NT2/D1 (cell line): Measurements from ENCODE around the gene ACADSB.

Experiments used
- DNase-seq: peaks from one replicate; pipeline ENCODE4 v3.0.0-alpha.2; 2011; ENCODE audit warnings: low read depth, low spot score
- H3K27me3 ChIP-seq: 2 replicates; pipeline ENCODE4 v1.6.0; 2011; ENCODE audit warnings: mild to moderate bottlenecking; ENCODE audit not compliant: insufficient read length, insufficient read depth
- H3K36me3 ChIP-seq: 2 replicates; pipeline ENCODE4 v1.6.1; 2011; ENCODE audit warnings: mild to moderate bottlenecking, low read length, mixed read lengths; ENCODE audit not compliant: insufficient read depth, insufficient read length
- H3K4me1 ChIP-seq: 2 replicates; pipeline ENCODE4 v1.5.1; 2011; ENCODE audit not compliant: insufficient read depth, insufficient read length
- H3K4me3 ChIP-seq: 2 replicates; pipeline ENCODE4 v1.5.1; 2011; ENCODE audit warnings: low read depth; ENCODE audit not compliant: insufficient read length
- H3K9ac ChIP-seq: 2 replicates; pipeline ENCODE4 v1.6.0; 2011; ENCODE audit warnings: low read depth; ENCODE audit not compliant: insufficient read length
- H3K9me3 ChIP-seq: 2 replicates; pipeline ENCODE4 v1.5.1; 2011; ENCODE audit warnings: mild to moderate bottlenecking, low read length; ENCODE audit not compliant: insufficient read depth
- SUZ12 ChIP-seq: IDR thresholded peaks from 2 replicates; pipeline ENCODE4 v1.6.1; 2011; ENCODE audit not compliant: insufficient read length, insufficient read depth; ENCODE audit errors: extremely low read depth
- YY1 ChIP-seq: IDR thresholded peaks from 2 replicates; pipeline ENCODE4 v1.6.1; 2011; ENCODE audit not compliant: insufficient read length, insufficient read depth
- ZNF274 ChIP-seq: IDR thresholded peaks from 2 replicates; pipeline ENCODE4 v1.6.1; 2011; ENCODE audit warnings: mild to moderate bottlenecking, low read depth, low read length

The ACADSB gene

DNA sequence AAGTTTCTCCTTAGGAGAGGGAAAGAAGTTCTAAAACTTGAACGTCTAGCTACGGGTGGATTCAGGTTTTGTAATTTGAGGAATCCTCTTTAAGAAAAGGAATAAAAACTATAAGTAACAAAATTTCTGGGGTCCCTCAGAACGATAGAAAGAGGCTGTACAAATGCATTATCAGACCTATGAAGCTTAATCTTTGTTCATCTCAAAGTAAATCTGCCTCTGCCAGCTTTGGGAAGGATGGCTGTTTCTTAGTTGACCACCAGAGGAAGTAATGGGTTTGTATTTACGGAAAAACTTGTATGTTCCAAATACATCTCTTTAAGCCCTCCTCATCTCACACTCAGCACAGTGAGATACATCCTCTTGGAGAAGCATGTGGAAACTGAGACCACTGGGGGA, 27.7 kb upstream of the ACADSB start:
- Histone ChIP-seq H3K4me3 (peak overlapping the region; percentile 58), H3K9ac (peak overlapping the region; percentile 56), H3K9me3 (no peaks in the 10 kb centered on the region), H3K4me1 (no peaks in the 10 kb centered on the region), H3K36me3 (peaks cover 14% of the 10 kb centered on the region), H3K27me3 (no peaks in the 10 kb centered on the region)
- TF ChIP-seq ZNF274: no peak
- no peak for TF ChIP-seq SUZ12
- no peak for TF ChIP-seq YY1
- DNase-seq: peak; percentile 1

DNA sequence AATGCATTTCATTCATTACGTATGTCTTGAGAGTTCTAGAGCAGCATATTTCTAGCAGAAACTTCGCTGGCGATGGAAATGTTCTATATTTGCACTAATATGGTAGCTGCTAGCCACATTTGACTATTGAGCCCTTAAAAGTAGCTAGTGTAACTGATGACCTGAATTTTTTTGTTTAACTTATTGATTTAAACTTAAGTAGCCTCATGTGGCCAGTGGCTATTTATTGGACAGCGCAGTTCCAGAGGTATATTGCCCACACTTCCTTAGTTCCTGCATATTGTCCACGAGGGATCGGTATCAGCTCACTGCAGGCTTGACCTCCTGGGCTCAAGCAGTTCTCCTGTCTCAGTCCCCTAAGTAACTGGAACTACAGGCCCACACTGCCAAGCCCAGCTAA, 24.9 kb upstream of the ACADSB start:
- no peak for DNase-seq
- no peak for TF ChIP-seq SUZ12
- TF ChIP-seq YY1: no peak
- no peak for TF ChIP-seq ZNF274

DNA sequence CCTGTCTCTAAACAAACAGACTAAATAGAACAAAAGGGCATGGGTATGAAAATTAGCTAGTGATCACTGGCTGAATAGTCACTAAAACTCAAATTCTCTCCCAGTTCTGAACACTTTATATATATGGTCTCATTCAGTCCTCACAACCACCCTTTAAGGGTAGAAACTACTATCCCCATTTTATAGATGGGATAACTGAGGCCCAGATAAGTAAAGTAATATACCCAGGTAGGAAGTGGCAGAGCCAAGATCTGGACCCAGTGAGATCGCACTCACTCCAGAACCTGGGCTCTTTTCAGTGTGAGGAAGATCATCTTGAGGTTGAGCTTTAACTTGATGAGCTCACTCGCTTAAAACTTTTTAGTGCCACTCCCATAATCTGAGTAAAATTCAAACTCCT, 24.1 kb upstream of the ACADSB start:
- Histone ChIP-seq H3K4me1 (no peaks in the 10 kb centered on the region), H3K9me3 (no peaks in the 10 kb centered on the region), H3K36me3 (peaks cover 19% of the 10 kb centered on the region), H3K27me3 (no peaks in the 10 kb centered on the region), H3K9ac (no peak overlapping the region), H3K4me3 (no peak overlapping the region)
- no peak for DNase-seq
- no peak for TF ChIP-seq YY1
- no peak for TF ChIP-seq SUZ12
- no peak for TF ChIP-seq ZNF274

More for the DNA sequence above, 24.9 kb upstream of the ACADSB start:
- Histone ChIP-seq H3K9ac (no peak overlapping the region), H3K4me3 (no peak overlapping the region), H3K27me3 (no peaks in the 10 kb centered on the region), H3K9me3 (no peaks in the 10 kb centered on the region), H3K36me3 (peaks cover 19% of the 10 kb centered on the region), H3K4me1 (no peaks in the 10 kb centered on the region)

DNA sequence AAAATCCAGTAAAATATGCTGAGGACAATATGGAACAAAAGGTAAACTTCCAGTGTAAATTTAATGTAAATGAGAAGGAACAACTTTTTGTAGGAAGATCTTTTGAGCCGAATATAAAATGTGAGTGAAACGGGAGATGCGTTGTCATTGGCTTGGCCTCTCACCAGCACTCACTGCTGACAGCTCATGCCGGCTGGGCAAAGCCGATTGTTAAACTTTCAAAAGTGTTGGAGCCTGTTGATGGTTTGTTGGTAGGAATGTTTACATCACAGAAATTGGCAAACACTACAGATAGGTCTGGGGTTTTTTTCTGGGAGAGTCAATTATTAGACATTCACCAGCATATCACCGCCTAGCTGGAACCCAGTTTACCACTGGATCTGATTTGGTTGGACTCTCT, 22.5 kb upstream of the ACADSB start:
- no peak overlapping the region for H3K9ac ChIP-seq
- no peak for DNase-seq
- TF ChIP-seq YY1: no peak
- no peak for TF ChIP-seq ZNF274
- TF ChIP-seq SUZ12: no peak
- no peaks in the 10 kb centered on the region for H3K4me1 ChIP-seq
- H3K9me3 ChIP-seq: no peaks in the 10 kb centered on the region
- no peak overlapping the region for H3K4me3 ChIP-seq
- H3K27me3 ChIP-seq: no peaks in the 10 kb centered on the region
- peaks cover 25% of the 10 kb centered on the region for H3K36me3 ChIP-seq

- no peaks in the 10 kb centered on the region for H3K27me3 ChIP-seq
- TF ChIP-seq SUZ12: no peak
- no peak for TF ChIP-seq YY1
- no peak for TF ChIP-seq ZNF274
- H3K36me3 ChIP-seq: peaks cover 36% of the 10 kb centered on the region
- no peaks in the 10 kb centered on the region for H3K9me3 ChIP-seq
- no peak for DNase-seq
- H3K9ac ChIP-seq: no peak overlapping the region
- no peak overlapping the region for H3K4me3 ChIP-seq
- H3K4me1 ChIP-seq: no peaks in the 10 kb centered on the region
These were observed 20.3 kb upstream of the ACADSB start for GRCh38 chr10:122988501-122988900.

DNA sequence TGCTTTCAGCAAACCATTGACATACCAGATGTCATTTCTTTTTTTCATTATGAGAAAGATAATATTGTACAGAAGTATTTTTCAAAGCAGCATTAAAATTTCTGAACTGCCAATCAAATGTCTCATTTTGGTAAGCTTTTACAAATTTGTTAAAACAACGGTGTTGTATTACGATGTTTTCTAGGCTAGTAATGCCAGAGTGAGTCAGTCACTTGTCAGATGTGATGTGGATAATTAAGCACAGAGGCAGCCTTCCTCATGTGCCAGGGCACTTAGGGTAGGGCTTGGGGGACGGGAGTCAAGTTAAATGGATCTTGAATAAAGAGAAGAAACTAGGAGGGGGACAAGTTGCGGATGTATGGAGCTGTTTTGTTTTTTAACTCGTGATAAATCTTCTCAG, 18.5 kb upstream of the ACADSB start:
- Histone ChIP-seq H3K4me3 (no peak overlapping the region), H3K9me3 (no peaks in the 10 kb centered on the region), H3K4me1 (no peaks in the 10 kb centered on the region), H3K9ac (no peak overlapping the region), H3K36me3 (peaks cover 44% of the 10 kb centered on the region), H3K27me3 (no peaks in the 10 kb centered on the region)
- DNase-seq: no peak
- TF ChIP-seq YY1 (no peak), ZNF274 (no peak), SUZ12 (no peak)

- DNase-seq: no peak
- Histone ChIP-seq H3K9ac (no peak overlapping the region), H3K9me3 (no peaks in the 10 kb centered on the region), H3K27me3 (no peaks in the 10 kb centered on the region), H3K4me1 (no peaks in the 10 kb centered on the region), H3K4me3 (no peak overlapping the region), H3K36me3 (peaks cover 47% of the 10 kb centered on the region)
- no peak for TF ChIP-seq ZNF274
- TF ChIP-seq SUZ12: no peak
- no peak for TF ChIP-seq YY1
These were observed 16.7 kb upstream of the ACADSB start for GRCh38 chr10:122992031-122992585.
